Fibroblast of the aortic adventitia (primary cell): ENCODE measurements around the gene NECAB2. TPM values are rescaled to one million over a fixed set of nuclear protein-coding genes. Genes with fewer than 3 reads are reported as not detected.

Experiments used
- DNase-seq: peaks from one replicate; pipeline ENCODE4 v3.0.0-alpha.2; 2010; ENCODE audit warnings: low read depth
- H3K4me3 ChIP-seq: 2 replicates; pipeline ENCODE4 v1.5.1; 2011; ENCODE audit warnings: low read depth, mild to moderate bottlenecking, control low read depth, low read length, moderate library complexity
- CTCF ChIP-seq: IDR thresholded peaks from 2 replicates; pipeline ENCODE4 v1.5.1; 2011; ENCODE audit warnings: mild to moderate bottlenecking, low read length, control low read depth, inconsistent platforms; ENCODE audit not compliant: insufficient read depth
- total RNA-seq: library from RNA; depleted of rRNA; stranded (reverse); fragments of >200 nt; gene quantifications from 2 replicates; pipeline ENCODE4 v1.2.3, GENCODE V29; 2012; ENCODE audit warnings: low replicate concordance

NECAB2 gene
- total RNA-seq, 1 donor: 0.18 TPM

DNA sequence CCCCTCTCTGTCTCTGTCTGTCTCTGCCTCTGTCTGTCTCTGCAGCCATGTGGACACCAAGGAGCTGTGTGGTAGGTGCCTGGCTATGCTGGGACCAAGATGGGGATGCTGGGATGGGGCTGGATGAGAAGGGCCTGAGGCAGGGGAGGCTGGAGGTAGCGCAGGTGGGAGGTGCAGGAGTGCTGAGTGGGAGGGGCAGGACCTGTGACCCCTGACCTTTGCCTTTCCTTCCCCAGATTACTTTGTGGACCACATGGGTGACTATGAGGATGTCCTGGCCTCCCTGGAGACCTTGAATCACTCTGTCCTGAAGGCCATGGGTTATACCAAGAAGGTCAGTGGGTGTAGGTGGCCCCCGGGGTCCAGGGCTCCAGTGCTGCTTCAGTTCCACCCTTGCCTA, 12.8 kb downstream of the NECAB2 start:
- DNase-seq: no peak
- TF ChIP-seq CTCF: no peak

DNA sequence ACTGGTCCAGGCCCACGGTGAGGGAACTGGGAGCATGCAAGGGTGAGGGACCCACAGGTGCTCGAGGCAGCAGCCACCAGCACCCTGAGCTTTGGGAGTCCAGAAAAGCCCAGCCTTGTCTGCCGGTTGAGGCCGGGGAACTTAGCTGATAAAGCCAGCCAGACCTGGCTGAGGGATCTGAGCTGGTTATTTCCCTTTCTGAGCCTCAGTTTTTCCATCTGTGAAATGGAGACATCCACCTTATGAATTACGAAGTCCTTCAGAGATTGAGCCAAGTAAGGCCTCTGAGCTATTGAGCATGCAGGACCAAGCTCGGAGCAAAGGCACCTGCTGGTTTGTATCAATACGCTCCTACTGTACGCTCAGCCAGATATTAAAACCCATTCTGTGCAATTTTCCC, 13.8 kb downstream of the NECAB2 start:
- TF ChIP-seq CTCF: no peak
- H3K4me3 ChIP-seq: no peak overlapping the region
- no peak for DNase-seq

More for the DNA sequence above, 12.8 kb downstream of the NECAB2 start:
- H3K4me3 ChIP-seq: no peak overlapping the region

GRCh38 chr16:83983491-83983890, 15.4 kb downstream of the NECAB2 start:
- no peak overlapping the region for H3K4me3 ChIP-seq
- peak; percentile 47 for DNase-seq
- no peak for TF ChIP-seq CTCF

DNA sequence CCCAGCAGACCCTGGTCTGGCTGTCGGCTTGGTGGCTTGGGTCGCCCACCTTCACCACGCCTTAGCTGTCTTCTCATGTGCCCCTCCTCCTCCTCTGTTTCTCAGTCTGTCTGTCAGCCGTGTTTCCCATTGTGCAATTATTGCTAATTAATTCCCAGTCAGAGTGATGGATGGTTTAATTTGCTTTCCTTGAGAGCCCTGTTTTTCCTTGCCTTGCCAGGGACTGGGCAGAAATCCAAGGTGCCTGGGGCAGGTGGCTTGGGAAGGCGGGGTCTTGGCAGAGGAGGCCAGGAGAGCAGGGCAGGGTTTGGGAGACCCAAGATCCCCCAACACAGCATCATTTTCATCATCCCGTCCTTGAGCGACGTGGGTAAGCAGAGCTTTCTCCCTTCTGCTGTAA, 21.3 kb downstream of the NECAB2 start:
- TF ChIP-seq CTCF: no peak
- H3K4me3 ChIP-seq: no peak overlapping the region
- no peak for DNase-seq

DNA sequence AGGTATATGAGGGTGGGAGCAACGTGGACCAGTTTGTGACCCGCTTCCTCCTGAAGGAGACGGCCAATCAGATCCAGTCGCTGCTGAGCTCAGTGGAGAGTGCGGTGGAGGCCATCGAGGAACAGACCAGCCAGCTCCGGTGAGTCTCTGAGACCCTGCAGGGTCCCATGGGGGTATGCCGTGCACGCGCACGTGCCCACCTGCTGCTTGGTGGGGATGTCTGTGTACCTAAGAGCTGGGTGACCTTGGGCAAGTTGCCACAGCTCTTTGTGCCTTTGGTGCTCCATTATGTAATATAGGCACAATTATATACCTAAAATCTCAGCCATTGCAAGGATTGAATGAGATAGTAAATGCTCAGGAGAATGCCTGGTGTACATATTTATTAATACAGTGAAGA, 22.4 kb downstream of the NECAB2 start:
- TF ChIP-seq CTCF: no peak
- no peak overlapping the region for H3K4me3 ChIP-seq

DNA sequence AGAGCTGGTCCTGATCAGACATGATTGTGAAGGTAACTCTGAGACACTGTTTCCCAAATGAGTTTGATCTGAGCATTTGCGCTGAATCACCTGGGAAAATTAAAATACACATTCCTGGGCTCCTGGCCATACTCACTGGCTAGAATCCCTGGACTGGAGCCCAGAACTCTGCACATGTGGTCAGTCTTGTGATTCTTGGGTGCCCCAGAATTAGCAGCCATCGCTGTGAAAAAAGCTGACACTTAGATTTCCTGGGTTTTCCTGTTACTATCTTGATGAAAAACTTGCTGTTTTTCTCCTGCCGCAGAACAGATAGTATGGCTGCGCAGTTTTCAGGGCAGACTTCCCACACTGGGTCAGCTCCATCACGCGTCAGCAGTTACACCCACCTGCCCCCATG, 24.6 kb downstream of the NECAB2 start:
- DNase-seq: peak; percentile 80
- TF ChIP-seq CTCF: no peak
- H3K4me3 ChIP-seq: no peak overlapping the region

More for the DNA sequence above, 22.4 kb downstream of the NECAB2 start:
- no peak for DNase-seq

DNA sequence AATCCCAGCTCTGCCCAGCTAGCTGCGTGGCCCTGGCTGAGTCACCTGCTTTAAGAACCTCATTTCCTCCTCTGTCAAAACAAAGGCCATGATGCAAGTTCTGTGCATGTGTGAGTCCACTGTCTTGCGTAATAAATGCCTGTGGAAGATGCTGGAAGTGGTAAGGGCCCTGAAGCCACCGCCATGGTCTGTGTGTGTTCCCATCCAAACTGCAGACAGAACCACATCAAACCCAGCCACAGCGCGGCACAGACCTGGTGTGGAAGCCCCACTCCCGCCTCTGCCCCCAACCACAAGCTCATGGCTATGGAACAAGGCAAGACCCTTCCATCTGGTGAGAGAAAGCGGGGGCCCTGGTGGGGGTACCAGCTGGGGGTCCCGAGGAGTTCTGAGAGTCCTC, 26.0 kb downstream of the NECAB2 start:
- no peak for TF ChIP-seq CTCF
- DNase-seq: peak; percentile 93
- H3K4me3 ChIP-seq: no peak overlapping the region
